Parathyroid adenoma (tissue), 2 donors: ENCODE measurements around the gene THY1.
"Not testable (repeated sequence)": the region's sequence is repeated elsewhere in the genome, so short reads cannot be mapped to it uniquely, and the experiment has no call there.

Experiments
- H2AFZ ChIP-seq: fragments of 300-600 bp; sonication (generic); one replicate; pipeline ENCODE4 v1.7.0; 2017; ENCODE audit warnings: antibody characterized with exemption, mild to moderate bottlenecking
- H3K27ac ChIP-seq: fragments of 300-600 bp; sonication (generic); one replicate; pipeline ENCODE4 v1.7.0; 2017
- H3K27me3 ChIP-seq: fragments of 300-600 bp; sonication (generic); one replicate; pipeline ENCODE4 v1.7.0; 2017; ENCODE audit warnings: low read length; ENCODE audit not compliant: control insufficient read depth, insufficient read depth
- H3K36me3 ChIP-seq: fragments of 300-600 bp; sonication (generic); one replicate; pipeline ENCODE4 v1.7.0; 2017; ENCODE audit warnings: low read length; ENCODE audit not compliant: control insufficient read depth, insufficient read depth
- H3K4me1 ChIP-seq: fragments of 300-600 bp; sonication (generic); one replicate; pipeline ENCODE4 v1.7.0; 2017; ENCODE audit warnings: control low read depth
- H3K4me2 ChIP-seq: fragments of 300-600 bp; sonication (generic); one replicate; pipeline ENCODE4 v1.7.0; 2017; ENCODE audit warnings: low read length
- H3K4me3 ChIP-seq: fragments of 300-600 bp; sonication (generic); one replicate; pipeline ENCODE4 v1.7.0; 2017; ENCODE audit warnings: low read depth, low read length
- H3K79me2 ChIP-seq: fragments of 300-600 bp; sonication (generic); one replicate; pipeline ENCODE4 v1.7.0; 2017; ENCODE audit warnings: control low read depth
- H3K9ac ChIP-seq: fragments of 300-600 bp; sonication (generic); one replicate; pipeline ENCODE4 v1.7.0; 2017; ENCODE audit warnings: mild to moderate bottlenecking
- H3K9me3 ChIP-seq: fragments of 300-600 bp; sonication (generic); one replicate; pipeline ENCODE4 v1.7.0; 2017; ENCODE audit warnings: low read length; ENCODE audit not compliant: control insufficient read depth
- CTCF ChIP-seq: fragments of 300-600 bp; sonication (generic); IDR thresholded peaks from one replicate; pipeline ENCODE4 v1.7.0; 2017; ENCODE audit warnings: antibody characterized with exemption, mild to moderate bottlenecking
- donor health status: primary hyperparathyroidism.

THY1 gene

GRCh38 chr11:119445850-119446249 lies 22.9 kb upstream of the THY1 start:
- Histone ChIP-seq H3K4me2 (no peak overlapping the region), H3K27me3 (no peaks in the 10 kb centered on the region), H3K4me3 (no peak overlapping the region), H3K79me2 (no peaks in the 10 kb centered on the region), H3K4me1 (no peaks in the 10 kb centered on the region), H3K27ac (no peak overlapping the region), H2AFZ (no peak overlapping the region), H3K9ac (no peak overlapping the region), H3K9me3 (no peaks in the 10 kb centered on the region), H3K36me3 (no peaks in the 10 kb centered on the region)
- TF ChIP-seq CTCF: no peak

GRCh38 chr11:119445379-119445778 lies 22.4 kb upstream of the THY1 start:
- Histone ChIP-seq H3K4me2 (no peak overlapping the region), H3K36me3 (no peaks in the 10 kb centered on the region), H3K27ac (no peak overlapping the region), H3K4me1 (no peaks in the 10 kb centered on the region), H3K79me2 (no peaks in the 10 kb centered on the region), H3K27me3 (no peaks in the 10 kb centered on the region), H3K4me3 (no peak overlapping the region), H2AFZ (no peak overlapping the region), H3K9ac (no peak overlapping the region), H3K9me3 (no peaks in the 10 kb centered on the region)
- TF ChIP-seq CTCF: no peak

GRCh38 chr11:119441898-119442243 lies 18.9 kb upstream of the THY1 start:
- Histone ChIP-seq H3K79me2 (no peaks in the 10 kb centered on the region), H3K9ac (no peak overlapping the region), H3K4me2 (no peak overlapping the region), H3K36me3 (no peaks in the 10 kb centered on the region), H3K4me3 (no peak overlapping the region), H3K27me3 (no peaks in the 10 kb centered on the region), H3K9me3 (no peaks in the 10 kb centered on the region), H3K4me1 (no peaks in the 10 kb centered on the region), H3K27ac (no peak overlapping the region), H2AFZ (no peak overlapping the region)
- no peak for TF ChIP-seq CTCF

- Histone ChIP-seq H3K9ac (no peak overlapping the region), H3K36me3 (no peaks in the 10 kb centered on the region), H3K4me1 (no peaks in the 10 kb centered on the region), H2AFZ (no peak overlapping the region), H3K9me3 (no peaks in the 10 kb centered on the region), H3K4me3 (no peak overlapping the region), H3K79me2 (no peaks in the 10 kb centered on the region), H3K4me2 (no peak overlapping the region), H3K27me3 (no peaks in the 10 kb centered on the region), H3K27ac (no peak overlapping the region)
- TF ChIP-seq CTCF: no peak
Measured at GRCh38 chr11:119438599-119438998, 15.6 kb upstream of the THY1 start.

- H3K27me3 ChIP-seq, H3K4me2 ChIP-seq, H3K9ac ChIP-seq, H3K27ac ChIP-seq, H3K79me2 ChIP-seq, H3K9me3 ChIP-seq, H3K36me3 ChIP-seq, H3K4me3 ChIP-seq, H3K4me1 ChIP-seq, H2AFZ ChIP-seq: not testable (repeated sequence)
Measured at GRCh38 chr11:119437521-119437920, 14.5 kb upstream of the THY1 start.
